H1 (cell line): ENCODE data around the gene TBK1. TPM values are rescaled to one million over a fixed set of nuclear protein-coding genes. Genes with fewer than 3 reads are reported as not detected.

Experiments
- CTCF ChIA-PET: fragments of 300-600 bp; sonication (Branson Sonifier 250); formaldehyde crosslinking; loops from one replicate; lab custom pipeline; 2021; ENCODE audit not compliant: partially characterized antibody; lab: Charles Lee
- POLR2A ChIA-PET: fragments of 300-600 bp; sonication (Branson Sonifier 250); formaldehyde crosslinking; loops from one replicate; lab custom pipeline; 2021; ENCODE audit warnings: inconsistent platforms; ENCODE audit not compliant: partially characterized antibody; lab: Charles Lee
- DNase-seq, 2 experiments: peaks; one replicate each; pipeline versions ENCODE4 v3.0.0 to v3.0.0-alpha.2; 2010 to 2022; ENCODE audit warnings: low spot score in 2 of 2, low read depth in 1 of 2, mixed read lengths in 1 of 2
- FAIRE-seq: peaks from 2 replicates; lab custom pipeline; 2011; peaks lifted over from hg19 to GRCh38; lab: Jason Lieb, UNC
- H2AFZ ChIP-seq: 2 replicates; pipeline ENCODE4 v1.8.1; 2012; ENCODE audit warnings: low read length, inconsistent platforms
- H2AK5ac ChIP-seq: 2 replicates; pipeline ENCODE4 v1.6.1; 2013; ENCODE audit warnings: low read depth, low read length
- H2BK120ac ChIP-seq: replicated peaks from 2 replicates; pipeline ENCODE3; 2013; ENCODE audit warnings: low read depth, low read length, inconsistent platforms
- H2BK12ac ChIP-seq: 2 replicates; pipeline ENCODE4 v1.6.1; 2013; ENCODE audit warnings: low read depth, low read length
- H2BK15ac ChIP-seq: 2 replicates; pipeline ENCODE4 v1.6.1; 2013; ENCODE audit warnings: low read length
- H2BK20ac ChIP-seq: 2 replicates; pipeline ENCODE4 v1.6.1; 2013; ENCODE audit warnings: low read length
- H2BK5ac ChIP-seq: 2 replicates; pipeline ENCODE4 v1.6.1; 2013; ENCODE audit warnings: low read depth, low read length
- H3K14ac ChIP-seq: 2 replicates; pipeline ENCODE4 v1.6.1; 2013; ENCODE audit warnings: inconsistent platforms; ENCODE audit not compliant: insufficient read length
- H3K18ac ChIP-seq: 2 replicates; pipeline ENCODE4 v1.6.1; 2013; ENCODE audit warnings: low read length; ENCODE audit errors: extremely low read depth
- H3K23ac ChIP-seq: 2 replicates; pipeline ENCODE4 v1.6.1; 2013; ENCODE audit warnings: inconsistent platforms; ENCODE audit not compliant: insufficient read length
- H3K23me2 ChIP-seq: 2 replicates; pipeline ENCODE4 v1.6.1; 2013; ENCODE audit warnings: low read depth, low read length
- H3K27ac ChIP-seq: 2 replicates; pipeline ENCODE4 v1.6.1; 2011; ENCODE audit warnings: low read depth, low read length, inconsistent platforms
- H3K27me3 ChIP-seq, 4 experiments: replicated peaks in 1 of 4; 1 replicate in 1 of 4; 2 replicates in 3 of 4; pipeline versions ENCODE4 v1.6.1 to v1.8.1; 2011 to 2013; ENCODE audit warnings: low read length in 3 of 4, mild to moderate bottlenecking in 3 of 4, inconsistent platforms in 2 of 4, mixed read lengths in 2 of 4, moderate library complexity in 1 of 4; ENCODE audit not compliant: control insufficient read depth in 3 of 4, insufficient read depth in 3 of 4; ENCODE audit errors: extremely low read depth in 1 of 4
- H3K36me3 ChIP-seq, 4 experiments: 2 replicates each; pipeline versions ENCODE4 v1.6.1 to v1.8.1; 2011 to 2013; ENCODE audit warnings: mild to moderate bottlenecking in 4 of 4, low read length in 3 of 4, moderate library complexity in 2 of 4, control low read depth in 1 of 4, inconsistent platforms in 1 of 4; ENCODE audit not compliant: insufficient read depth in 4 of 4, control insufficient read depth in 2 of 4
- H3K4ac ChIP-seq: replicated peaks from 2 replicates; pipeline ENCODE3; 2013; ENCODE audit warnings: low read length, low read depth, mixed read lengths, inconsistent platforms; ENCODE audit not compliant: insufficient read length
- H3K4me1 ChIP-seq, 4 experiments: replicated peaks in 1 of 4; 1 replicate in 1 of 4; 2 replicates in 3 of 4; pipeline versions ENCODE4 v1.6.1 to v1.8.1; 2011 to 2013; ENCODE audit warnings: low read length in 3 of 4, inconsistent platforms in 2 of 4, mixed read lengths in 1 of 4; ENCODE audit not compliant: insufficient read depth in 4 of 4, control insufficient read depth in 3 of 4
- H3K4me2 ChIP-seq, 2 experiments: 2 replicates each; pipeline versions ENCODE4 v1.6.1 to v1.8.1; 2011 to 2013; ENCODE audit warnings: low read depth in 2 of 2, low read length in 2 of 2, control low read depth in 1 of 2, inconsistent platforms in 1 of 2, mild to moderate bottlenecking in 1 of 2; ENCODE audit not compliant: insufficient read depth in 1 of 2
- H3K4me3 ChIP-seq, 4 experiments: fragments of 200-600, 300-600 bp in 1 of 4; sonication (generic), shearing (Covaris generic), sonication (Bioruptor Twin) in 1 of 4; 2 replicates each; pipeline versions ENCODE4 v1.5.1 to v1.8.1; 2011 to 2016; ENCODE audit warnings: low read length in 4 of 4, low read depth in 3 of 4, control low read depth in 2 of 4, inconsistent platforms in 2 of 4, mild to moderate bottlenecking in 2 of 4, mixed read lengths in 1 of 4, moderate library complexity in 1 of 4; ENCODE audit not compliant: insufficient read depth in 2 of 4; ENCODE audit errors: extremely low read depth in 1 of 4
- H3K56ac ChIP-seq: replicated peaks from 2 replicates; pipeline ENCODE3; 2013; ENCODE audit warnings: low read depth, mild to moderate bottlenecking, mixed read lengths, low read length, inconsistent platforms; ENCODE audit not compliant: insufficient read length
- H3K79me1 ChIP-seq: 2 replicates; pipeline ENCODE4 v1.6.1; 2013; ENCODE audit warnings: low read depth, low read length, control low read depth
- H3K79me2 ChIP-seq, 2 experiments: 2 replicates each; pipeline versions ENCODE4 v1.6.1 to v1.8.1; 2012 to 2013; ENCODE audit warnings: low read length in 2 of 2, mild to moderate bottlenecking in 2 of 2, inconsistent platforms in 1 of 2; ENCODE audit not compliant: insufficient read depth in 2 of 2, control insufficient read depth in 1 of 2
- H3K9ac ChIP-seq, 4 experiments: replicated peaks in 1 of 4; 1 replicate in 1 of 4; 2 replicates in 3 of 4; pipeline versions ENCODE4 v1.6.1 to v1.8.1; 2011 to 2013; ENCODE audit warnings: low read depth in 3 of 4, low read length in 3 of 4, control low read depth in 2 of 4, mild to moderate bottlenecking in 2 of 4, moderate library complexity in 2 of 4, inconsistent platforms in 1 of 4; ENCODE audit errors: extremely low read depth in 1 of 4
- H3K9me3 ChIP-seq, 2 experiments: 2 replicates each; pipeline versions ENCODE4 v1.6.1 to v1.8.1; 2012 to 2013; ENCODE audit warnings: mild to moderate bottlenecking in 2 of 2, moderate library complexity in 2 of 2, control low read depth in 1 of 2, inconsistent platforms in 1 of 2, low read depth in 1 of 2, low read length in 1 of 2, mixed read lengths in 1 of 2; ENCODE audit not compliant: insufficient read depth in 2 of 2
- H4K20me1 ChIP-seq, 2 experiments: replicated peaks in 1 of 2; 2 replicates each; pipeline versions ENCODE3 to v1.8.1; 2011 to 2013; ENCODE audit warnings: inconsistent platforms in 2 of 2, low read length in 2 of 2, mild to moderate bottlenecking in 1 of 2; ENCODE audit not compliant: insufficient read depth in 2 of 2, control insufficient read depth in 1 of 2
- H4K5ac ChIP-seq: 2 replicates; pipeline ENCODE4 v1.6.1; 2013; ENCODE audit warnings: low read length, low read depth, mixed read lengths, inconsistent platforms; ENCODE audit not compliant: insufficient read length
- H4K8ac ChIP-seq: 2 replicates; pipeline ENCODE4 v1.8.0; 2013; ENCODE audit warnings: mild to moderate bottlenecking, moderate library complexity, low read length, inconsistent platforms; ENCODE audit not compliant: insufficient read depth; ENCODE audit errors: extremely low read depth
- H4K91ac ChIP-seq: replicated peaks from 2 replicates; pipeline ENCODE3; 2013; ENCODE audit warnings: low read length, mixed read lengths, inconsistent platforms; ENCODE audit not compliant: insufficient read length
- CEBPB ChIP-seq: IDR thresholded peaks from 2 replicates; pipeline ENCODE4 v1.6.1; 2012; ENCODE audit warnings: low read depth, low read length
- CHD1 ChIP-seq: IDR thresholded peaks from 2 replicates; pipeline ENCODE4 v1.6.1; 2012; ENCODE audit warnings: low read depth, low read length, improper control_type of control experiment
- HDAC2 ChIP-seq, 2 experiments: fragments of 300-600 bp in 1 of 2; sonication (generic) in 1 of 2; IDR thresholded peaks; 2 replicates each; pipeline ENCODE4 v1.6.1; 2011 to 2012; ENCODE audit warnings: low read depth in 2 of 2, low read length in 2 of 2, mild to moderate bottlenecking in 2 of 2, moderate library complexity in 2 of 2, borderline replicate concordance in 1 of 2, inconsistent platforms in 1 of 2
- MAX ChIP-seq: IDR thresholded peaks from 2 replicates; pipeline ENCODE4 v1.6.1; 2012; ENCODE audit warnings: inconsistent platforms
- NANOG ChIP-seq: IDR thresholded peaks from 2 replicates; pipeline ENCODE4 v1.6.1; 2011; ENCODE audit warnings: low read length, low read depth, mild to moderate bottlenecking, inconsistent platforms; ENCODE audit not compliant: insufficient read depth, poor library complexity, severe bottlenecking
- PHF8 ChIP-seq: fragments of 200-600 bp; sonication (generic); conservative IDR thresholded peaks from 2 replicates; pipeline ENCODE4 v1.7.1; 2012; ENCODE audit warnings: low read depth, mild to moderate bottlenecking, inconsistent platforms, low read length, moderate library complexity
- POU5F1 ChIP-seq: IDR thresholded peaks from 2 replicates; pipeline ENCODE4 v1.6.1; 2011; ENCODE audit warnings: low read depth, mild to moderate bottlenecking, low read length, moderate library complexity
- SIX5 ChIP-seq: IDR thresholded peaks from 2 replicates; pipeline ENCODE4 v1.6.1; 2011; ENCODE audit warnings: mild to moderate bottlenecking, low read depth, low read length
- SP4 ChIP-seq: IDR thresholded peaks from 2 replicates; pipeline ENCODE4 v1.6.1; 2012; ENCODE audit warnings: low read length, inconsistent platforms
- TAF1 ChIP-seq: IDR thresholded peaks from 2 replicates; pipeline ENCODE4 v1.6.1; 2011; ENCODE audit warnings: mild to moderate bottlenecking, low read depth, low read length
- TBP ChIP-seq: IDR thresholded peaks from 2 replicates; pipeline ENCODE4 v1.6.1; 2011; ENCODE audit warnings: low read depth, low read length, improper control_type of control experiment
- TEAD4 ChIP-seq: IDR thresholded peaks from 2 replicates; pipeline ENCODE4 v1.6.1; 2012; ENCODE audit warnings: low read depth, low read length, inconsistent platforms, mixed read lengths
- YY1 ChIP-seq: IDR thresholded peaks from 2 replicates; pipeline ENCODE4 v1.6.1; 2011; ENCODE audit warnings: low read depth, mild to moderate bottlenecking, low read length
- WGBS, 2 experiments: shearing (Covaris generic) in 1 of 2; methylation state at CpG; one replicate each; pipeline versions ENCODE4 v1.1.6 to v1.1.7; 2013 to 2015; ENCODE audit warnings: low lambda C conversion rate in 2 of 2, mixed read lengths in 2 of 2, inconsistent platforms in 1 of 2, low coverage in 1 of 2, missing lambda C conversion rate in 1 of 2; ENCODE audit not compliant: insufficient replicate concordance in 2 of 2, insufficient coverage in 1 of 2, insufficient read length in 1 of 2; ENCODE audit errors: extremely low coverage in 1 of 2, missing lambda C conversion rate in 1 of 2; 5-methylcytosine and 5-hydroxymethylcytosine counted together
- polyA plus RNA-seq, 7 experiments: library from polyadenylated mRNA; depleted of rRNA in 3 of 7; stranded (reverse) in 5 of 7; unstranded in 2 of 7; fragments of >200 nt in 5 of 7; fragments of 200-250 nt in 2 of 7; gene quantifications; 1 replicate in 5 of 7; 2 replicates in 1 of 7; 4 replicates in 1 of 7; pipeline versions ENCODE4 v1.2.1 to v1.2.3, GENCODE V29; 2011 to 2013; ENCODE audit warnings: missing spikeins in 2 of 7, mixed read lengths in 2 of 7
- total RNA-seq: library from RNA; stranded (reverse); fragmentation: NEBNext Ultra II Directional; extraction: Animal tissue kit (Norgen Biotek cat#: 25700); gene quantifications from 2 replicates; pipeline ENCODE4 v1.2.1, GENCODE V29; 2021

The TBK1 gene
- total and polyA plus RNA-seq, 2 of the 8 experiments (the other 6 are each of a cell fraction or from before 2014, with no cell fraction given): 5.3 to 20.4 TPM

DNA sequence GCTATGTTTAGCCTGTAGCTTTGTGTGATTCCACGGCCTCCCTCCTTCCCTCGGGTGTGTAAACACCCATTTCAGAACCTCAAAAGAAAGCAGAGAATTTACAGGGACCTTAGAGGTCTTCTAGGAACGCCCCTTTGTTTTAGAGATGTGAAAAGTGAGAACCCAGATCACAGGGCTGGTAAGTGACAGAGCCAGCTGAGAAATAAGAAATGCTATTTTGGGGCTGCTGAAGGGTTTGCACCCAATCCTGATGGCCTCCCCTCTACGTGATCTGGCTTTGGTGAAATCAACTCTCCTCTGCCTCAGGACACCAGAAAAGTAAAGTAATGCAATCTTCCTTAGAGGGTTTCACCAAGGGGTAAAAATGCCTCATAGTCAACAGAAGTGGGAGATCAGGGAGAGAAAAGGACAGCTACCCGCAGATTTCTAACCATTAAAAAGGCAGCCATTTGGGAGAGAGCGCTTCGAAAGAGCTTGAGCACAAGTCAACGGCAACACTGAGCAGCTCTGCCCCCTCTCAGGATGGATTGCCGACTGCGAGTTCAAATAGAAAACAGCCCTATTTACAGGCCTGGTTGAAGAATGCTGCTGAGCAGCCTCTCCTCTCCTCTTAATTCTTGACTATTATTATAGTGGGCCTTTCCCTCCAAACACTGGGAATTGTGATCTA lies 79.9 kb downstream of the TBK1 start:
- Histone ChIP-seq H3K14ac (no peak overlapping the region), H3K27me3 (no peaks in the 10 kb centered on the region; a peak in 1 of 7 replicates), H3K79me2 (no peaks in the 10 kb centered on the region), H3K23ac (no peak overlapping the region), H2BK12ac (no peak overlapping the region), H2AK5ac (no peak overlapping the region), H2BK20ac (no peak overlapping the region; the same call in 1 of the 2 replicates), H4K8ac (no peak overlapping the region), H2AFZ (peak overlapping the region; percentile 99), H3K27ac (no peak overlapping the region), H3K79me1 (no peaks in the 10 kb centered on the region), H3K4me1 (peaks cover 0 to 4% (median 2%) of the 10 kb centered on the region in 4 experiments; a peak in 4 of 7 replicates), H3K4ac (no peak overlapping the region), H3K23me2 (no peaks in the 10 kb centered on the region), H3K56ac (no peak overlapping the region), H2BK120ac (no peak overlapping the region), H4K20me1 (no peaks in the 10 kb centered on the region), H2BK15ac (no peak overlapping the region), H3K9me3 (no peaks in the 10 kb centered on the region), H4K5ac (no peak overlapping the region), H3K36me3 (no peaks in the 10 kb centered on the region), H2BK5ac (no peak overlapping the region), H4K91ac (no peak overlapping the region), H3K18ac (0 out of 2 replicates have a peak overlapping the region, but pooled peaks have one; percentile 1), H3K9ac (no peak overlapping the region), H3K4me2 (no peak overlapping the region; a peak in 1 of 4 replicates), H3K4me3 (no peak overlapping the region)
- WGBS, 2 experiments: 78% methylated on average over 10 of the region's 10 CpGs; no CpG with 5 or more reads in 1 of the 2 experiments
- peak in 1 of 2 experiments; percentile 15 for DNase-seq
- POLR2A ChIA-PET: interaction anchor here (0.5 to 1.5 kb wide), 4 partner anchors 10 to 115 kb away, joined by 3 to 4 read pairs (median 4); no protein-coding TSS in a partner anchor
- FAIRE-seq: no peak
- CTCF ChIA-PET: interaction anchor here (0.7 to 2.6 kb wide), 6 partner anchors 13 to 358 kb away, joined by 3 to 9 read pairs (median 4); no protein-coding TSS in a partner anchor
- no peak for TF ChIP-seq SIX5
- TF ChIP-seq TAF1: peak; percentile 38; the same call in 1 of the 2 replicates
- no peak for TF ChIP-seq CHD1
- TF ChIP-seq TEAD4: no peak
- TF ChIP-seq SP4: no peak
- no peak for TF ChIP-seq HDAC2 (IDR thresholded peaks at IDR 0.05; ENCODE audit: borderline replicate concordance in 1 of 2, low read depth in 2 of 2, low read length in 2 of 2)
- no peak for TF ChIP-seq PHF8
- no peak for TF ChIP-seq POU5F1
- no peak for TF ChIP-seq NANOG
- TF ChIP-seq TBP: no peak
- 0 out of 2 replicates have a peak, but pooled peaks have one; percentile 8 for TF ChIP-seq YY1
- TF ChIP-seq MAX: 0 out of 2 replicates have a peak, but pooled peaks have one; percentile 27
- no peak for TF ChIP-seq CEBPB
